NCI-H187 treated with DMSO at 0.1 percent for 48 hours (cell line): ENCODE data around the gene AGRN.
A peak's percentile ranks its signal among the peaks of the same experiment; 100 is the strongest.
"Not testable (repeated sequence)": the region's sequence is repeated elsewhere in the genome, so short reads cannot be mapped to it uniquely, and the experiment has no call there.

Experiments used
- DNase-seq: peaks from one replicate; lab custom pipeline; 2025; lab: John Stamatoyannopoulos, UW

The AGRN gene

GRCh38 chr1:1021010-1021919 lies 1.3 kb downstream of the AGRN start:
- no peak for DNase-seq

DNA sequence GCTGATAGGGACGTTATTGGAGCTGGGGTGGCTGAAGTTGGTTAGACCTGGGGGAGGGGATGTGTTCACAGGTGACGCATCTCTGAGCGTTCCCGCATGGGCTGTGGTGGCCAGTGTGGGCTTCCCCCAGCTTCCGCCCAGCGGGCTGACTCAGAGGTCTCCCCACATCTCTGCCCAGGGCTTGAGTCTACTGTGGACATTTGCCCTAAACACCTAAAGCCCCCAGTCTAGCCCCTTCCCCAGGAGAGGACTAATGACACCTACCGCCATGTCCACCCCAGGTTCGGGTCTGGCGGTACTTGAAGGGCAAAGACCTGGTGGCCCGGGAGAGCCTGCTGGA lies 2.0 kb downstream of the AGRN start:
- DNase-seq, result no peak

DNA sequence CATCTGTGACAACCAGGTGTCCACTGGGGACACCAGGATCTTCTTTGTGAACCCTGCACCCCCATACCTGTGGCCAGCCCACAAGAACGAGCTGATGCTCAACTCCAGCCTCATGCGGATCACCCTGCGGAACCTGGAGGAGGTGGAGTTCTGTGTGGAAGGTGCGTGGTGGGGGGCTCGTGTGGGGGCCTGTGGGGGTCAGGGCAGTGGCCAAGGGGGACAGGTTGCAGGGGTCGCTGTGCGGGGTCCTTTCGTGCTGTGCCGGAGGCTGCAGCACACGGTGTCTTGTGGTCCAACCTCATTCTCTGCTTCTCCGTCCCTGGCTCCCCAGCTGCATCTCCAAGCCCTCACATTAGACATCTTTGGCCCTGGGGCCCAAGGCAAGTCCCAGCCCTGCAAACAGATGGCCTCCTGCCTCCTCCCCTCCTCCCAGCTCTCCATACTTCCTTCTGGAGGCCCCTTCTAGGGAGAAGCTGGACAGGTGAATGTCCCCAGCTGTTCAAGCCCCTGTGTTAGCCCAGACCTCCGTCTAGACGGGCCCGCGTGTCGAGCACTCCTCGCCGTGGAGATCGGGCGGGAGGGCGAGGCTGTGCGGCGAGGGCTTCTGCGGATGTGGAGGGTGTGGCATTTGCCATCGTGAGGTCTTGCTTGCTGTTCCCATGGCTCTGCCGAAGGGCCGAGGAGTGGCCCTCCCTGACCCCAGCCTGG lies 2.5 kb downstream of the AGRN start:
- DNase-seq, result no peak

- no peak for DNase-seq
Observed at GRCh38 chr1:1023700-1024099, 3.8 kb downstream of the AGRN start.

DNA sequence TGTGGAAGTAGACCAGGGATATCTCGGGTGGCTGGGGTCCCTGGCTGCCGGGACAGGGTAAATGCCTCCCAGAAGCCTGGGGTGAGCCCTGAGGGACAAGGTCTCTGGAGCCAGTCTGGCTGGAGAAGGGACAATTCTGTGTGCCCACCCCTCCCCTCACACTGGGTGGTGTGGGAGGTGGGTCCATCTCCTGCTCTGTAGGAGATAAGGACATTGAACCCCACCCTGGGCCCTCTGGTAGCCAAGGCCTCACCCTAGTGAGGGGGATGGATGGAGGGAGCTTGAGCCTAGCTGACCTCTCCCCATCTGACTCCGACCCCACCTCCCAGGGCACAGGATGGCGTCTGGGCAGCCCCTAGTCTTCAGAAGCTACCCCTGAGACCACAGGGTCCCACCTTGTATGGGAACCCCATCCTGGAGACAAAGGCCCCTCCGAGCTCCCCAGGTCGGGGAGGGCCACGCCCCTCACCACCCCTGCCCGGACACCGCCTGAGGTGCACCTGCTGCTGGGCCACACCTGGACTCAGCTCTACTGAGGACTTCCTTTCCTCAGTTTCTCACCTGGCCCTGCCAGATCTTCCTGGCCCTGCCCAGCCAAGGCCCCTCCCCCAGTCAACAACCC lies 4.3 kb downstream of the AGRN start:
- DNase-seq, result no peak

DNA sequence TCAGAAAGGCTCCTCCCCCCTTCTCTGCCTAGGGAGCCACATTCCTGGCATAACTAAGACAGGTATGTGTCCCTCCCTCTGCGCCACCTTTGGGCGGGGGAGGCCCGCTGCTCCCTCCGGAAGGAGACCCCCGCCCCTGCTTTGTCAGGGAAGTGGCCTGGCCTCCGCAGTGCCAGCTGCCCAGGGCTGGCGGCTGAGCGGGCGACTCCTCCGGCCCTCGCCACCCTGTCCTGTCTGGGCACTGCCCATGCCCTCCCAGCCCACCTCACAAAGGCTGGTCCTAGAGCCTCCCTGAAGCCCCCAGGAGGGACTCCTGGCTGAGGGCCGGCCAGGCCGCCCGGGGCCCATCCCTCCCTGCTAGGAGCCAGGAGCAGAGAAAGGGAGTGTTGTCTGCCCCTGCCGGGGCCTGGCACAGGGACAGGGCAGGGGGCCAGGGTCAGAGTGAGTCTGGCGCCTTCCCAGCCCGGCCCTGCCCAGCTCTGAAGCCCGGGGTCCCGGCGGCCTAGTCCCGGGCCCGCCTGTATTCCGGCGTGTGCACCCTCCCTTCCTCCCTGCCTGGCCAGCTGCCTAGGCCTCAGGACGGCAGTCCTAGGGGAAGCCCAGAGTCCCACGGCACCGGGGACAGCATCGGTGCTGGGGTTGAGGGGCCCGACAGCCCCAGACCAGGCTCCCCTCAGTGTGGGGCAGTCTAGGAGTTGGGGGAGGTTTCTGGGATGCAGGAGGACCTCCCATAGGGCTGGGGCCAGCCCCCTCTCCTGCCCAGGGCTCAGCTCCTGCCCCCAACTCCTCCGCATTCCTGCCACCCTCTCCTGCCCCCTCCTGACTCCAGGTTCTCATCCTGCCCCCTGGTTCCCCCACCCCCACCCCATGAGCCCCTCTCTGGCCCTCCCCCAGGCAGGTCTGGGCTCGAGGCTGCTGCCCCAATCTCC lies 5.1 kb downstream of the AGRN start:
- DNase-seq, result no peak

GRCh38 chr1:1025730-1026129 lies 5.8 kb downstream of the AGRN start:
- no peak for DNase-seq

DNA sequence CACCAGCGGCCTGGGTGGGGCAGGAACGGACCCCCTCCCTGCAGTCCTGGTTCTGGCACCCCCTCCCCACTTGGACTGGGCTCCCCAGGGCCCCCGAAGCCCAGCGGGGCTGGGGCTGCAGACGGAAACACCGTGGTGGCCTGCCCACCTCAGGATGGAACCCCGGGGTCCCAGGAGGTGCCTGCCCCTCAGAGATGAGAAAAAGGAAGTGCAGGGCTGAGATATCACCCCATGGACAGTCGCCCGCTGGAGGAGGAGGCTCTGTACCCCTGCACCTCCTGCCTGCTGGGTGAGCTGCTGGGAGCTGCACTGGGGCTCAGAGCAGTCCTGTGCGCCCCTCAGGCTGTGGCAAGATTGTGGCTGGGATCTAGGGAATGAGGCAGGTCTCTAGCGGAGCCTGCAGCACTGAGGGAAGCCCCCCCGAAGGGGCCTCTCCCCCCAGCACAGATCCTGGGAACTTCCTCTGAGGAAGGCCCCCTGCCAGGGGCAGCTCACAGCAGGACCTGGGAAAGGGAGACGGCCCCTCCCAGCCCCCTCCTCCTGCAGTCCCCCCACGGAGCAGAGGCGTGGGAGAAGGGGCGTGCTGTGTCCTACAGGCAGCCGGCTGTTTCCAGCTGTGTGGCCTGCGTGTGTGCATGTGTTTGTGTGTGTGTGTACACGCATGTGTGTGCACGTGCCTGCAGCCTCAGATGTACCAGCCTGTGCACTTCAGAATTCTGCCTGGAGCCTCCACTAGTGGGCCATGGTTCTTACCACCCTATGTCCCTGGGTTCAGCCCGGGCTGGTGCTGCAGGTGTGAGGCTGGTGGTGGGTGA lies 6.9 kb downstream of the AGRN start:
- DNase-seq, result no peak

DNA sequence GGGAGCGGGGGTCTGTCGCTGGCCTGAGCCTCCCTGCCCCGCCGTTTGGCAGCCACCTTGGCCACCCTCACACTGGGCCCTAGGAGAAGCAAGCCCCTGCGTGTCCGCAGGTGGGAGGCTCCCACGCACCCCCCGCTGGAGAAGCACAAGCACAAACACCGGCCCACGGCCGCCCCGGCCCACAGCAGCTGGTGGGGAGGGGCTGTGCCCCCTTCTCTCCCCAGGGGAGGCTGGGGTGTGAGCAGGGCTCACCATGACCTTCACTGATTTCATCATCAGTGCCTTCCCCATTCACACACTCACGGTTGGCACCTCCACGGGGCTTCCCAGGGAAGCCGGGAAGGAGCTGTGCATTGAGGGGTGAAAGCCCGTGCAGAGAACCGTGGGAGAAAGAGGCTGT lies 7.9 kb downstream of the AGRN start:
- no peak for DNase-seq

- DNase-seq, result not testable (repeated sequence)
Observed at GRCh38 chr1:1030867-1031658, 11.1 kb downstream of the AGRN start.

- no peak for DNase-seq
Observed at GRCh38 chr1:1031659-1032235, 11.8 kb downstream of the AGRN start.

GRCh38 chr1:1032424-1032823 lies 12.5 kb downstream of the AGRN start:
- no peak for DNase-seq

- DNase-seq, result peak; percentile 62
Observed at GRCh38 chr1:1033009-1033587, 13.2 kb downstream of the AGRN start.

DNA sequence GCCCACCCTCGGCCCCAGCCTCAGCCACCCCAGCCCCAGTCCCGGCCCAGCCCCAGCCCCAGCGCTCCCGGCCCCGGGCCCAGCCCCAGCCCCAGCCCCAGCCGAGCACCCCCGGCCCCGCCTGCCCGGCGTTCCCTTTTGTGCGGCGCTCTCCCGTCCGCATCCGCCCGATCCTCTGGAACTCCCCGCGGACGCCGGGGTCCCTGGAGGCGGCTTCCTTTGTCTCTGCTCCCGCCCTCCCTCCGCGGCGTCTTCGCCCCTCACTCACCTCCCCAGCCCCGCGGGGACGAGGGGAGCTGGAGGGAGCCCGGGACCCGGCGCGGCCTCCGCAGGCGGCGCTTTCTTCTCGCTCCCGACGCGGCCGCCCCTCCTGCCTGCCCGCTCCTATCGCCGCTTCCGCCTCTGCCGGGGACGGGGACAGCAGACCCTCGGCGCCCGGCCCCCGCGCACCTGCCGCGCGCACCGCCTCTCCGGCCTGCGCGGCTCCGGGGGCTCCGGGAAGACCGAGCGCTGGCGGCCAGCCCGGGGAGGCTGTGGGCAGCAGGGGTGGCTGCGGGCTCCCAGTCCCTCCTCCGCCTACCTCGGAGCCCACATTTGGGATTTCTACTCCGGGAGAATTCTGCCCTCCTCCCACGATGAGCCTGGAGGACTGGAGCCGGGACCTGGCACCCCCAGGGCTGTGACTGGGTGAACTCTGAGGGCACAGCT lies 14.0 kb downstream of the AGRN start:
- no peak for DNase-seq

GRCh38 chr1:1034439-1034781 lies 14.5 kb downstream of the AGRN start:
- DNase-seq, result no peak

DNA sequence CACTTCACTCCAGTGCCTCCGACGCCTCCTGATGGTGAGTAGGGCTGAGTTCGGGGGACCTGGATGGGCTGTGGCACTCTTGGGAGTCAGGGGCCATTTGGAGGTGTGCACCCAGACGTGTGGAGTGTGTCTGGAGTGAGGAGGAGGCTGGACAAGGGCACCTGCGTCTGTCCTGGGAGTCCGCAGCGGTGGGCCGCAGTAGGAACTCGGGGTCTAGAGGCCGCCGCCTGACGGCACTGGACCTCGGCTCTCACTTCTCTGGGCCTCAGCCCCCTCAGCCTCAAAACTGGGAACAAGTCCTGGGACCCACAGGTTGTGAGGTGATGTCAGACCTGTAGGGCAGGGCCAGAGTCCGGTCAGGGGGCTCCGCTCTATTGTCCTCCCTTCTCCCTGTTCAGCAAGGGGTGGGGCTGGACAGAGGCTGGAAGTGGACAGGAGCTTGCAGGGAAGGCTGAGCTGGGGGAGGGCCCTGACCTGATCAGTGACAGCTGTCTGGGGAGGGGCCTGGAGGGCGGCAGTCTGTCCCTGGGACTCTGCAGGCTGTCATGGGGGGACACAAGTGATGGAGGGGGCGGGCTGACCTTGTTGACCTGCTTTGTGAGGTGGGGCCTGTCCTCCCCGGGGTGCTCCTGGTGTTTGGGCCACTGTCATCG lies 15.5 kb downstream of the AGRN start:
- no peak for DNase-seq

- no peak for DNase-seq
Observed at GRCh38 chr1:1037366-1038327, 17.7 kb downstream of the AGRN start.
